Effector CD4-positive, alpha-beta T cell (primary cell): ENCODE measurements around the gene CNKSR3.
"Not testable (repeated sequence)": the region's sequence is repeated elsewhere in the genome, so short reads cannot be mapped to it uniquely, and the experiment has no call there.

Source experiments
- DNase-seq: peaks from one replicate; pipeline ENCODE4 v3.0.0-alpha.2; 2020

The CNKSR3 gene

GRCh38 chr6:154526996-154527395, 16.5 kb upstream of the CNKSR3 start:
- DNase-seq: no peak

DNA sequence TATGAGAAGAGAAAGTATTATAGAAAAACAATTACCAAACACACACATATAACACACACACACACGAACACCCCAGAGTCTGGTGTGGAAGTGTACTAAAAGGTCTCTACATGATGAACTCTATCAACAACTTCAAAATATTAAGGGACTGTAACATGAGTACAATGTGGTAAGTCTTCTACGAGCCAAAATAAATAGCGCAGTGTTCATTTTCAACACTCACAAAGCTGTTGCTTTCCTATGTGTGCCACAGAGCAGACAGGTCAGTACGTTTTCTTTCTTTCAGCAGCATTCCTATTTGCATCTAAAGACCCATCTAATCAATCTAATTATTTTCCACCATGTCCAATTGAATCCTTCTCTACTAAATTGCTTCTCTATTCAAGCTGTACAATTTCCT, 12.1 kb upstream of the CNKSR3 start:
- no peak for DNase-seq

GRCh38 chr6:154521412-154521811, 10.9 kb upstream of the CNKSR3 start:
- DNase-seq: no peak

- DNase-seq: no peak
These were observed 9.8 kb upstream of the CNKSR3 start for GRCh38 chr6:154520280-154520679.

- DNase-seq: no peak
These were observed 7.9 kb upstream of the CNKSR3 start for GRCh38 chr6:154518396-154518795.

DNA sequence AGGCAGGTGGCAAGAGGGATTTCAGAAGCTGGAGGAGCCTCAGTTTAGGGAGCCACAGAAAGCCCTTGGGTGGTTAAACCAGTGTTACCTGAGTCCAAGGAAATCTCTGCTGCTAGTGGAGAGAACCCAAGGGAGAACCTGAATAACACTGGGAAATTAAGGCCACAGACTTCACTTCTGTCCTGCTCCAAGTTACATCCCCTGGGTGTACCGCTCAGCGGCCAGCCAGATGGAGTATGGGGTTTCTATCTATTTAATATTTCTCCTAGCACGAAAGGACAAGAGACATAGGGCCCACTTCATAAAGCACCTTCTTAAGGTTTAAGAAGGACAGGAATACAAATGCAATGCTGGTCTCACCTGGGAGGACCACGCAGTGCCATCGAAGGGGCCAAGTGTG, 5.8 kb upstream of the CNKSR3 start:
- no peak for DNase-seq

- DNase-seq: no peak
These were observed 5.3 kb upstream of the CNKSR3 start for GRCh38 chr6:154515826-154516225.

- DNase-seq: not testable (repeated sequence)
These were observed 4.6 kb upstream of the CNKSR3 start for GRCh38 chr6:154515076-154515475.

- no peak for DNase-seq
These were observed 4.0 kb upstream of the CNKSR3 start for GRCh38 chr6:154514481-154514880.

DNA sequence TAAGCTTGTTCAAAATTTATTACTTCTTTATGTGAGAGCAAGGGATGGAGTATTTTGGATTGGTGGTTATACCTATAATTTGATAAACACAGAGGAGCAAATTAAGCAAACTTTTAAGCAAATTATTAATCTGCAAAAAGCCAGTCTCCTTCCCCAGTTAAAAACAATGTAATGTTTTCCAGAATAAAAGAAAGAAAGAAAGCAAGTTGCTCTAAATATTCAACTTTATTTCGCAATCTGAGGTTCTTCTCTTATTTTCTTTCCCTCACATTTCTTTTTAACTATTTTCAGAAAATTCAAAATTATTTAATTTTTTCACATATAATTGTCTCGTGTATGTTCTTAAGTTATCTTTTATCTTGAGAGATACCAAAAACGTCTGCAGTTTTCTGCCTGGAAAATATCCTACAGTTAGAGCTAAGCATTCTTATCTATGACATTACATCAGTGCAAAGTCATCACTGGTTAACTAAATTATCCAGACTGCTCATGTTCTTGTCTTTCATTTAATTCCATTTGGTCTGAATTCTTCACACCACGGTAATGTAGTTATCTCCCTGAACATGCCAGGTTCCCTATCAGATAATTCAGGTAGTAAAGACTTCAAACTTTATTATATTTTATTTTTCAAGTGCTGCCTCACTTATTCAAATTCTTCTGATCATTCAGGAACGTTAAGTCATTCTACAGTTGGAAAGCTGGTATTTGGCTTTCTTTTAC, 3.3 kb upstream of the CNKSR3 start:
- DNase-seq: no peak

GRCh38 chr6:154512201-154512600, 1.7 kb upstream of the CNKSR3 start:
- DNase-seq: no peak

GRCh38 chr6:154511791-154512190, 1.3 kb upstream of the CNKSR3 start:
- DNase-seq: no peak

- DNase-seq: no peak
These were observed 903 bp downstream of the CNKSR3 start for GRCh38 chr6:154509421-154510143.

- no peak for DNase-seq
These were observed 1.7 kb downstream of the CNKSR3 start for GRCh38 chr6:154508573-154509375.

DNA sequence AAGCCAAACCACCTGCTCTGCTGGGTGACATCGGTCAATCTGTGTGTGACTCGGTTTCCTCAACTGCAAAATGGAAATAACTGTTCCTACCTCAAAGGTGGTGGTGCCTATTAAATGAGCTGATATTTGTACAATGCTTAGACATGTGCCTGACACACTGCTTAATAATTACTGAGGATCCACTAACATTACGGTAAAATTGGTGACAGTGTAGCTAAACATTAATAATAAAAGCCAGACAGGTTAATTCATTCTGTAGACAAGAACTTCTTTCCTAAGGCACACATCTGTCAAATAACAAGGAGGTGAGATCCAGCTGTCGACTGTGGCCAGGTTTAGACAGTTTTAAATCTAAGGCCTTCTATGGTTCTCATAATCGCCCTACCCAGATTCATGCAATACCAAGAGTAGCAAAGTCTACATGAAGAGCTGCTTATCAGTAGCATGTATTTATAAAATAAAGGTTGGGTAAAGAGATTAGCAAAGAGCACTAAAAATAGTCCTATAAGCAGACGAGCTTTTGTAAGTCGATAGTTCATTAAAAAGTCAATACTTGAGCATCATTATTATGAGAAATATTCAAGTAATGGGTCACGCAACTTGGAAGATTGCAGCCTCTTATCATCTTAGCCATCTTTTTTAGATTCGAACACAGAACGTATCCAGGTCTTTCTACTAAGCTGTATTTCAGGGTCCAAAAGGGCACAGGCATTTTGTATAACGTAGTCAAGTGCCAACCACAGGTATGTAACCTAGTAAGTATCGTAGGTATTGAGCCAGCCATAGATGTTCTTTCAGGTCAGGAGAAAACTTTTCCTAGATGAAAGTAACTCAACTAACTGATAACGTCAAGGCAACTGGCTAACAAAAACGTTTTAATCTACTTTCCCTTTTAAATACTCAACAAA, 3.2 kb downstream of the CNKSR3 start:
- no peak for DNase-seq

DNA sequence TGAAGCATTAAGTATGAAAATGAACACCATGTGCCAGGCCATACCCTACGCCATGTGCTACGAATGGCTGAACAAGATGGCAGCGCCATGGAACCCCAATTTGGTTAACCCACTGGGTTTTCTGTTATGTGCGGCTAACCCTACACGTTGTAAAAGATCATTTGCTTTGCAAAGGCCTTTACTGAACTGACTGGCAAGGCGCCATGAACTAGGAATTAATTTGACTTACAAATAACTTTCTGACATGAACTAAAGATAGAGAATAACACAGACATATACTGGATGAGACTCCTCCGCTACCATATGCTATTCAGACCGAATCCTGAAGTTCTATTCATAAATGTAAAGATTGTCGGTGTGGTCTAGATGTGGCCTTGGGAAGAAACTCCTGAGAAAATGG, 3.9 kb downstream of the CNKSR3 start:
- DNase-seq: no peak

GRCh38 chr6:154506108-154506507, 4.4 kb downstream of the CNKSR3 start:
- DNase-seq: no peak

DNA sequence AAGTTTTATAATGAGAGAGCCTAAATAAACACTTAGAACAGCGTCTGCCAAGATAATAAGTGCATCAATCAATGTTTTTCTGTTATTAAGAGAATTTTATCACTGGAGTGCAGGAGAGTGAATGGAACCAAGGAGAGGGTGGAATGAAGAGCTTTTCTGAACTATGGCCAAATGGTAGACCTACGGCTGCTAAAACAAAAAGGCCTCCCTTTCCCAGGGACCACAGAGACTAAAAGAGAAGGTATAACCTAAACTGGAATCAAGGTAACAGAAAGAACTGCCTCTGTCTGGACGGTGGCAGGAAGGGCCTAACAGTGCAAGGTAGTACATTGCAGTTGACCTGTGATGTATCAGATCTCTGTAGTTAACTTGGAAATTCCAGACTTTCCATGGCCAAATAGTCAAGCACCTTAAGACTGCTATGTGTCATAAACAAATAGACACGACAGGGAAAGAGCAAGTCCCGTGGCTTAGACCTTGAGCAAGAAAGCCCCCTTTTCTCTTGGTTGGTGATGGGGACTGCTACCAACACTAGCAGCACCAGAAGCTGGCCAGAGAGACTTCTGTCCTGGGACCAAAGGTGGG, 5.5 kb downstream of the CNKSR3 start:
- DNase-seq: no peak

GRCh38 chr6:154504102-154504501, 6.4 kb downstream of the CNKSR3 start:
- DNase-seq: no peak

DNA sequence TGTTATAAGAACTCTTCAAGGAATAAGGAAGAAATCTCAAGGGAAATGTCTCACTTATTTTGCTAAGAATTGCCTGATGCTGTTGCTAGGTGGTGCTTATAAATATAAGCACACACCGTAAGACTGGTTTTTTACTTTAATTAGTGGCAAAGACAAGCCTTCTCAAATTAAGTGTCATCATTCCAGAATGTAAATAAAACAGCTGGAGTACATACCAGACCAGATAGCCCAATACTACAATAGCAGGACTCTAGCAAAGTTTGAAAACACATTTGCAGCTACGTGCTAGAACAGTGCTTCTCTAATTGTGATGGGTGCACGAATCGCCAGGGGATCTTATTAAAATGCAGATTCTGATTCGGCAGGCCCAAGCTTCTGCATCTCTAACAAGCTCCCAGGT, 6.8 kb downstream of the CNKSR3 start:
- DNase-seq: no peak

GRCh38 chr6:154502553-154502952, 7.9 kb downstream of the CNKSR3 start:
- no peak for DNase-seq

DNA sequence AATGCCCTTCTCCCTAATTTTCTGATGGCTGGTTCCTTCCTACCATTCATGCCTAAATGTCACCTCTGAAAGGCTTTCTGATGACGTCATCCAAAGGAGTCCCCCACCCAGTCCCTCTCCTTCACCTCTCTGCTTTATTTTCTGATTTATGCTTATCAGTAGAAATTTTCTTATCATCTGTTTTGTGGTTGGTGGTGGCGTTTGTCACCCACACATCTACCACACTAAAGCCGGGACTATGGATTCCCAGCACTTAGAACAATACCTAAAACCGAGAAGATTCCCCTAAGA, 9.0 kb downstream of the CNKSR3 start:
- DNase-seq: no peak
